CD4-positive, alpha-beta T cell treated with Interleukin-6 at 100 ng/mL for 8 hours (primary cell): ENCODE results near the gene RBMX2.
"Not testable (repeated sequence)": the region's sequence is repeated elsewhere in the genome, so short reads cannot be mapped to it uniquely, and the experiment has no call there.

Experiments used
- DNase-seq: peaks from one replicate; pipeline ENCODE4 v3.0.0-alpha.2; 2020; ENCODE audit warnings: mixed read lengths, low spot score

Gene RBMX2

GRCh38 chrX:130401415-130402207 lies at the start of gene RBMX2:
Gene RBMX2 (plus strand): TSS chrX:130401987. CDS start chrX:130402033, 46 bp downstream.
- DNase-seq: peak; percentile 73

DNA sequence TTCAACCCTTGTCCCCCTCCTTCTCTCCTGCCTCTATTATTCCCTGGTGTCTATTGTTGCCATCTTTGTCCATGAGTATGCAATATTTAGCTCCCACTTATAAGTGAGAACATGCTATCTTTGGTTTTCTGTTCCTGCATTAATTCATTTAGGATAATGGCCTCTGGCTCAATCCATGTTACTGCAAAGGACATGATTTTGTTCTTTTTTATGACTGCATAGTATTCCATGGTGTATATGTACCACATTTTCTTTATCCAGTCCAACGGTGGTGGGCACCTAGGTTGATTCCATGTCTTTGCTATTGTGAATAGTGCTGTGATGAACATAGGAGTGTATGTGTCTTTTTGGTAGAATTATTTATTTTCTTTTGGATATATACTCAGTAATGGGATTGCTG lies 49.7 kb upstream of the RBMX2 start:
- not testable (repeated sequence) for DNase-seq

GRCh38 chrX:130376077-130376476 lies 25.7 kb upstream of the RBMX2 start:
- DNase-seq: no peak

DNA sequence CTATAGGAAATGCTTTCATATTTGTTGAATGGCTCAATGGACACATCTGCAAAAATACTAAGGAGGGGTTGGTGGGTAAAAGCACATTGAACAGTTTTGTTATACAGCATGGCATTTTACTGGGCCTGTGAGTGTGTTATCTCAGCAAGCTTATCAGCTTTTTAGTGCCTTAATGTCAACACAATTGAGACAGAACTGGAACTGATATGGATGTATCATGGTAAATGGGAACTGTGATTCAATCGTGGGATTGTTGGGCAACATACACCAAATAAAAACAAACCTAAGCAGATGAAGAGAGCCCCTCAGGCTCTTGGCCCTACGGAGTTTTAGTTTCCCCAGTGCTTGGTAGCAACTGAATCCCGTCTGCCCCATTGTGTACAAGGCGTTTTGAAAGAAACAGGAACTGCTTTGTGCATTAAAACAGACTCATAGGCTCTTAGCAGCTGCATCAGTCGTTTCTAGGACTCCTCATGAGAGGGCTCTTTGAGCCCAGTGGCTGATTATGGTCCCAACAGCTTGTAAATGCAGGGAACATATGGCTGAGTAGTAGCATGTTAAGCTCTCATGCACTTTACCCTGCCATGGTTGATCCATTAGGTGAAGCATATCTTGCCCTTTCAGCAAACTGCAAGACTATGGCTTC lies 23.6 kb upstream of the RBMX2 start:
- no peak for DNase-seq

DNA sequence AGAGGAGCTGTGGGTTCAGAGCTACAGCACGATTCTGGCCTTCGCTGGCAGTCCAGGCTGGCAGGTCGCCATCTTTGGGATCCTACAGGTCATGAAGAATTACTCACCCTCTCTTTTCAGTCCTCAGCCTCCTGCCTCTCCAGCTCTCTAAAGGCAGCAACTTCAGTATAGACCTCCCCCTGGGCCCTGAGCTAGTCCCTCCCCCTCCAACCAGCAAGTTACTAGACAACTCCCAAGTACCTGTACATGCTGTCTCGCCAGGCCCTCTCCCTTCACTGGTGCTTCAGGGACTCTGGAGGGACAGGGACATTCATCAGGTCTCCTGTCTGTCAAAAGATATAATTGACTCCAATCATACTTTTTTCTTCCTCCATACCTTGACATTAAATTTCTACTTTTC lies 16.3 kb upstream of the RBMX2 start, which contains the start of gene GPR119:
Gene GPR119, minus strand, starts transcription at position 155 of the 400 bp plus-strand sequence. CDS start 227 bp downstream, outside the sequence.
- no peak for DNase-seq

DNA sequence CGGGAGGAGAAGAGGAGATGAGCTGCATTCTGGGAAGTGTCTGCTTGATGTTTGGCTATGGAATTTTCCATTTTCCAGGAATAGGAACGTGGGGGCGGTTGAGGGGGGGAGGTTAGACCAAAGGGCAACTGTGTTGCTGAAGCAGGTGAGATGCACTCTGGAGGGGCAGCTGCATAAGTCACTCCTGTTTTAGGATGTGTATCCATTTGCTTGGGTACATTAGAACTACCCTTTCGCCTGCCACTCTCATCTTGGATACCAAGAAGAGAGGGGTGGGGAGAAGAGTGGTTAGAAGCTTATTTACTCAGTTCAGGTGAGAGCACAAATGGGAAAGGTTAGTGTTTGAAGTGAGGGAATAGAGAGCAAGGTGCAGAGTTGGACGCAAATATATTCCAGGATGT lies 15.4 kb upstream of the RBMX2 start:
- no peak for DNase-seq

GRCh38 chrX:130393451-130394074 lies 8.2 kb upstream of the RBMX2 start:
- no peak for DNase-seq

GRCh38 chrX:130395341-130395740 lies 6.4 kb upstream of the RBMX2 start:
- DNase-seq: no peak

GRCh38 chrX:130402208-130402684 lies 459 bp downstream of the RBMX2 start:
- no peak for DNase-seq

DNA sequence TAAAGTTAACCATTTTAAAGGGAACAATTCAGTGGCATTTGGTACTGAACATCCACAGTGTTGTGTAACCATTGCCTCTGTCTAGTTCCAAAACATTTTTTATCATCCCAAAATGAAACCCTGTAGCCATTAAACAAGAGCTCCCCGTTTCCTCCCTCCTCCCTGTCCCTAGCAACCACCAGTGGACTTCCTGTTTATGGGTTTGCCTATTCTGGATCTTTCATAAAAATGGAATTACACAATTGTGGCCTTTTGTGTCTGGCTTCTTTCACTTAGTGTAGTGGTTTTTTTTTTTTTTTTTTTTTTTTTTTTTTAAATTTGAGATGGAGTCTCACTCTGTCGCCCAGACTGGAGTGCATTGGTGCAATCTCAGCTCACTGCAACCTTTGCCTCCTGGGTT lies 11.6 kb downstream of the RBMX2 start:
- no peak for DNase-seq

DNA sequence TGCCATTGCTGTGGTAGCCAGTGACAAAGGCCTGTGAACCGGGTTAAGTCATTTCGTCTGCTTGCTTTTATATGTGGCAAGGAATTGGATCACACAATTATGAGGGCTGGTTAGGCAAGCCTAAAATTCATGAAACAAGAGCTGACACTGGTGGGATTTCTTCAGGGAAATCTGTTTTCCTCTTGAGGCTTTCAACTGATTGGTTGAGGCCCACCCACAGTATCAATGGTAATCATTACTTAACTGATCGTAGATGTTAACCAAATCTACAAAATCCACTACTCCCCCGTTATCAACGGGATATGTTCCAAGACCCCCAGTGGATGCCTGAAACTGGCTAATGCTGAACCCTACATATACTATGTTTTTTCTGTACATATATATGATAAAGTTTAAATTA lies 13.0 kb downstream of the RBMX2 start:
- no peak for DNase-seq

DNA sequence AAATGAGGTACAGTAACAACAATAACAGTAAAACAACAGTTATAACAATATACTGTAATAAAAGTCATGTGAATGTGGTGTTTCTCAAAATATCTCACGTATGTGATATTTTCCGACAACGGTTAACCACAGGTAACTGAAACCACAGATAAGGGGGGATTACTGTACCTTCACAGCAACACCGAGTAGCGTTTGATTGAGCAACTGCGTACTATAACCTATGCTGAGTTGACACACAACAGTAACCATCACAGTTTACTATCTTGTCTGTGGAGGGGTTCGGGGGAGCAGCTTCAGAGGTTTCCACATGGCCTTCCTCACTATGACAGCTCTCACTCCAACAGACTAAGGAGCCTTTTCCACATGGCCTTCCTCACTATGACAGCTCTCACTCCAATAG lies 13.4 kb downstream of the RBMX2 start:
- DNase-seq: no peak

GRCh38 chrX:130416785-130417184 lies 15.0 kb downstream of the RBMX2 start:
- DNase-seq: no peak

GRCh38 chrX:130418066-130418465 lies 16.3 kb downstream of the RBMX2 start:
- DNase-seq: no peak

DNA sequence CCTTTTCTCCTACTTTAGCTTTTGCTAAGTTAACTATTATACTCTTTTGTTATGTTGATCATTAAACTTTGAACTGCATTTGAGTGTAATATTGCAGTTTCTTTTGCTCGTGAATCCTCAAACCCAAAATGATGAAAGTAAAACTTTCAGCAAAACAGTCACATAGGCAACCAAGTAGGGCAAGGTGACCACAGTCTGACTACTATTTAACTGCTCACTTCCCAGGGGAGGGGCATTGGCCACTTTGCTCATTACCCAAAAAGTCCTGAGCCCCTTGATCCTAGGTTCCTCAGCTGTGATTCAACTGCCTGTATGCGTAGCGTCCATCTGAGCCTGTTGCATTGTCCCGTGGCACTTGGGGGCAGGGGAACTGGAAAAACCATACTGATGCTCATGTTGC lies 17.0 kb downstream of the RBMX2 start:
- DNase-seq: no peak

DNA sequence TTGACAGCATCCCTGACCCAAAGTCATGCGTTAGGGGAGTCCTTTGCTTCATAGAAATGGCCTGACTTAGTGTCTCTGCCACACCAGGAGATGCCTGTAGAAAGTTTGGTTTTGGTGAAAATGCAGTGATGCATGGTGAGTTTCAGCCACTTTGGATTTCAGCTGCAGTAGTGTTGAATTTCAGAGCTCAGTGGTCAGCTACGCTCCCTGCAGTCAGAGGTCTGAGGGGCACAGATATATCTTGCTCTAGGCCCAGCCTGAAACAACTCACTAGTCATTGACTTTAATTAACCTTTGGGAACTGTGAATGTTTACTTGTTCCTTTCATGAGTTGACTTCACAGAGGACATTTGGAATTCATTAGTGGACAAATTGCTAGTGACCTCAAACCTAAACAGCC lies 17.5 kb downstream of the RBMX2 start:
- no peak for DNase-seq

- DNase-seq: no peak
These were observed 24.7 kb downstream of the RBMX2 start for GRCh38 chrX:130426531-130426930.

DNA sequence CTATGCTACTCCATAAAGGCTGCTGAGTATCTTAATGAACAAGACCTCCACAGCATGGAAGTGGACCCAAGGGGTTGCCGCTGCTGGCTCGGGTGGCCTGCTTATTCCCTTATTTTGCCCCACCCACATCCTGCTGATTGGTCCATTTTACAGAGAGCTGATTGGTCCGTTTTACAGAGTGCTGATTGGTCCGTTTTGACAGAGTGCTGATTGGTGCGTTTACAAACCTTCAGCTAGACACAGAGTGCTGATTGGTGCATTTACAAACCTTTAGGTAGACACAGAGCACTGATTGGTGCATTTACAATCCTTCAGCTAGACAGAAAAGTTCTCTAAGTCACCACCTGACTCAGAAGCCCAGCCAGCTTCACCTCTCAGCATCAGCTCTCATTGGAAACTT lies 27.4 kb downstream of the RBMX2 start:
- DNase-seq: not testable (repeated sequence)

DNA sequence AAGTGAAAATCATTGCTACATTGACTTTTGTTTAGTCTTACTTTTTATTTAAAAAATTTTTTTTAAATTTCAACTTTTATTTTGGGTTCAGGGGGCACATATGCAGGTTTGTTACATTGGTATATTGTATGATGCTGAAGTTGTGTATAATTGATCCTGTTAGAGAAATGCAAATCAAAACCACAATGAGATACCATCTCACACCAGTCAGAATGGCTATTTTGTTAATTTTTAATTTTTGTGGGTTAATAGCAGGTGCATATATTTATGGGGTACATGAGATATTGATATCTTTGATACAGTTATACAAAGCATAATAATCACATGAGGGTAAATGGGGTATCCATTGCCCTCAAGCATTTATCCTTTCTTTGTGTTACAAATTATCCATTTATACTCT lies 34.1 kb downstream of the RBMX2 start:
- no peak for DNase-seq

DNA sequence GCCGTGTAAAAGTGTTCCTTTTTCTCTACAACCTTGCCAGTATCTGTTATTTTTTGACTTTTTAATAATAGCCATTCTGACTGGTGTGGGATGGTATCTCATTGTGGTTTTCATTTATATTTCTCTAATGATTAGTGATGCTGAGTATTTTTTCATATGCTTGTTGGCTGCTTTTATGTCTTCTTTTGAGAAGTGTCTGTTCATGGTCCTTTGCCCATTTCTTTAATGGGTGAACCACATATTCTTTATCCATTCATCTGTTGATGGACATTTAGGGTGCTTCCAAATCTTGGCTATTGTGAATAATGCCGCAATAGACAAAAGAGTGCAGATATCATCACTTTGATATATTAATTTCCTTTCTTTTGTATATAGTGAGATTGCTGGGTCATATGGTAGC lies 36.2 kb downstream of the RBMX2 start:
- not testable (repeated sequence) for DNase-seq

GRCh38 chrX:130443875-130444274 lies 42.1 kb downstream of the RBMX2 start:
- no peak for DNase-seq

DNA sequence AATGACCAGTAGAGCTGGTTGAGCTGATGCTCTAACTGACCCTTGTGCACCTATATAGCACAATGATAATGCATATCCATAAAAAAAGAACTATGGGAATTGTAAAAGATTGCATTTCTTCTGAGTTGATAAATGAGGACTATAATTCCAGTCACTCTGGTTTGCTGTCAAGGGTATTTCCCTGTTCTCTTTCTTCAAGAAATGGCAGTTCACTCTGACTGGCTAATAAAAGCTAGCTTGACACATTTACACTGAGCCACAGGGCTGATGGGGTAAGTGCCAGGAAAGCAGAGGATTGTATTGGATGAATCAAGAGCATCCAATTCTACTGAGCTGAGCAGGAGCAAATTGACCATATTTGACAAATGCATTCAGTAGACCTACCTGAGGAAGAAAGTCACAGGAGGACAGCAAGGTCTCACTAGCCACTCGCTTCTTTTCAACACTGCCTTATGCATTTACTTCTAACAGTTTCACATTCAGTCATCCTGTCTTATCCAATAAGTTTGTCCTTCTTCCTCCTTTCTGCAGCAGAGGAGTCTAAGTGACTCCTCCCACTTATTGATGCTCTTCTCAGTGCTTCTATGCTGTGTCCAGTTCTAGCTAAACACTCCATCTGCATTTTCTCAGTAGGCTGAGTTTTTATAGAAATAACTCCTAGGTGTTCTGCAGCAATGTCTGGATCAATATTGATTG lies 43.0 kb downstream of the RBMX2 start:
- no peak for DNase-seq
